GM19463 (cell line): ENCODE data around the gene NTRK1.

Experiments
- ATAC-seq: cut with Tn5 transposase; IDR thresholded peaks from one replicate; pipeline ENCODE4 v1.9.1; 2021; ENCODE audit warnings: mild to moderate bottlenecking, moderate library complexity; ENCODE audit not compliant: unreplicated experiment

Gene NTRK1

GRCh38 chr1:156930483-156930882 is 69.8 kb downstream of the NTRK1 start:
- ATAC-seq, result no peak
